GM19099 (cell line): ENCODE measurements around the gene GAGE13.
"Not testable (repeated sequence)": the region's sequence is repeated elsewhere in the genome, so short reads cannot be mapped to it uniquely, and the experiment has no call there.

ENCODE experiments used
- POLR2A ChIP-seq: IDR thresholded peaks from 3 replicates; pipeline ENCODE4 v1.6.1; 2011; ENCODE audit warnings: low read depth; ENCODE audit not compliant: insufficient read length; ENCODE audit errors: extremely low read depth

Gene GAGE13

DNA sequence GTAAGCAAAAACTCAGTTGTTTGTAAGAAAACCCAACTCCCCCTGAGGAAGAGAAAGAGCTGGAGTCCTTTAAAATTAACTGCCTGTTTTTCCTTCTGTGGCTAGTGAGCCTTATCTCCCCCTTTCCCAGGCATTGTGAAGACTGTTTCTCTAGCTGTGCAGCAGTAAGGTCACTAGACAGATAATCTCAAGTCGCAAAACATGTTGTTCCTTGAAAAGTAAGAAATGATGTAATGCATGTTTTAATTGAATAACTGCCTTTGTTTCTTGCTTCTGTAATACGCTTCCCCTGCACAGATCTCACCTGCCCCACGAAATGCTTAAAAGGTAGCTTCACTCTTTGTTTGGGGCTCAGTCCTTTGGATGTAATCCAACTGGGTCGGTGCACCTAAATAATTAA is 15.3 kb upstream of the GAGE13 start:
- no peak for TF ChIP-seq POLR2A

DNA sequence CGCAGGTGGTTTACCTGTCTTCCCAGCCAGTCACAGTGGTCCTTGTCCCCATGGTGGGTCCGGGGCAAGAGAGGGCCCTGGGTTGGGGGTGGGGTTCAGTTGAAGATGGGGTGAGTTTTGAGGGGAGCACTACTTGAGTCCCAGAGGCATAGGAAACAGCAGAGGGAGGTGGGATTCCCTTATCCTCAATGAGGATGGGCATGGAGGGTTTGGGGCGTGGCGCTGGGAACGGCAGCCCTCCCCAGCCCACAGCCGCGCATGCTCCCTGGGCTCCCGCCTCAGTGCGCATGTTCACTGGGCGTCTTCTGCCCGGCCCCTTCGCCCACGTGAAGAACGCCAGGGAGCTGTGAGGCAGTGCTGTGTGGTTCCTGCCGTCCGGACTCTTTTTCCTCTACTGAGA is 9.6 kb upstream of the GAGE13 start, which contains the start of gene GAGE12J:
GAGE12J (plus strand) TSS at position 301 of the 400 bp plus-strand sequence. CDS start 1,157 bp downstream, outside the sequence.
- not testable (repeated sequence) for TF ChIP-seq POLR2A
